Cortex of kidney (tissue), 1 donor: ENCODE measurements around the gene MORN1.

ENCODE experiments used
- DNase-seq: peaks from one replicate; lab custom pipeline; 2025; lab: John Stamatoyannopoulos, UW

Gene MORN1

GRCh38 chr1:2318314-2319278 lies 72.8 kb downstream of the MORN1 start:
- DNase-seq = no peak

- no peak for DNase-seq
These were observed 73.9 kb downstream of the MORN1 start for GRCh38 chr1:2317230-2318065.

- no peak for DNase-seq
These were observed 74.8 kb downstream of the MORN1 start for GRCh38 chr1:2316451-2316961.

- no peak for DNase-seq
These were observed 75.5 kb downstream of the MORN1 start for GRCh38 chr1:2315674-2316450.

DNA sequence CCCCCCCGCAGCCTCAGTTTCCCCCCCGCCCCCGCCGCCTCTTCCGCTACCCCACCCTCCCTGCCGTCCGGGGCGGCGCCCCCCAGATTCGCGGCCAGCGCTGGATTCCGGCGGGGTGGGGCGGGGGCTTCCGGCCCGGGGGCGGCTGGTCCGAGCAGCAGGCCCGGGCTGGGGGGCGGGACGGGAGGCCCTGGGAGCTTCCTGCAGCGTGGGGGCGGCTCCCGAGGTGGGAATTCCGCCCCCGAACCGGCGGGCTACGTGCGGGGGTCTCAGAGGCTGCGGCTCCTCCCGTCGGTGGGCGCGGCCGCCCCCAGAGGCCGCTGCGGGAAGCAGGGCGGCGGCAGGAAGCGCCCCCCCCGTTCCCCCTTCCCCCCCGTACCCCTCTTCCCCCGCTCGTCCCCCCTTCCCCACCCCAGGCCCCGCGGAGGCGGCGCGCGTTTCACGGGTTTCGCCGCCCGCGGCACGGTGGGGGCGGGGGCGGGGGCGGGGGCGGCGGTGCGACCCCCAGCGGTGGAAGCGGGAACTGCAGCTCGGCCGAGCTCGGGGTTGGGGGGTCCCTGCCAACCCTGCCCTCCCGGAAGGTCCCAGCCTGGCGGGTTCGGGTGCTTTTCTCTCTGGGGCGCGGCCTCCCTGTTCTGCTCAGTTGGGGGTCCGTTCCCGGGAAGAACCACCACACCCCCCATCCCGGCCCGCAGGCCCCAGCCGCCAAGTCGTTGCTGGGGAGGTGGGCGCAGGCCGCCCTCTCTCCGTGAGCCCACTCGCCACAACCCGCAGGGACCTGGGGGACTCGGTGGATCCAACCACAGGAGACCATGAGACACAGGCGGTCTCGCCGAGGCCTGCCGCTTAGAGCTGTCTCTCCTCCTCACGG lies 76.3 kb downstream of the MORN1 start:
- DNase-seq = no peak

- DNase-seq = no peak
These were observed 77.0 kb downstream of the MORN1 start for GRCh38 chr1:2314273-2314802.

- no peak for DNase-seq
These were observed 77.6 kb downstream of the MORN1 start for GRCh38 chr1:2313651-2314261.

GRCh38 chr1:2312515-2313301 lies 78.6 kb downstream of the MORN1 start:
- no peak for DNase-seq

DNA sequence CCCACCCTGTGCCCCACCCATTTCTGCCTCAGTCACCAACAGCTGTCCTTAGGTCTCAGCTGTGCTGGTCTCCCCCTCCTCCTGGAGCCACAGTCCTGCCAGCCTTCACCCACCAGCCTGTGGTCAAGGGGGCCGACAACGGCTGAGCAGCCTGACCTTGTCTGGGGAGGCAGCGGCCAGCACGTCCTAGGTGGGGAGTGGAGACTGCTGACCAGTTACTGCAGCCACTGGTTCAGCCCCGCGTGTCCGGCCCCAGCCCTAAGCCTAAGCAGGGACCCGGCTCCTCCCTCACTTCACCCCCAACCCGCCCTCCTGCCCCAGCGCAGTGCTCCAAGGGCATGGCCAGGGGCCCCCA lies 79.2 kb downstream of the MORN1 start:
- no peak for DNase-seq

GRCh38 chr1:2311184-2312032 lies 79.9 kb downstream of the MORN1 start:
- no peak for DNase-seq

DNA sequence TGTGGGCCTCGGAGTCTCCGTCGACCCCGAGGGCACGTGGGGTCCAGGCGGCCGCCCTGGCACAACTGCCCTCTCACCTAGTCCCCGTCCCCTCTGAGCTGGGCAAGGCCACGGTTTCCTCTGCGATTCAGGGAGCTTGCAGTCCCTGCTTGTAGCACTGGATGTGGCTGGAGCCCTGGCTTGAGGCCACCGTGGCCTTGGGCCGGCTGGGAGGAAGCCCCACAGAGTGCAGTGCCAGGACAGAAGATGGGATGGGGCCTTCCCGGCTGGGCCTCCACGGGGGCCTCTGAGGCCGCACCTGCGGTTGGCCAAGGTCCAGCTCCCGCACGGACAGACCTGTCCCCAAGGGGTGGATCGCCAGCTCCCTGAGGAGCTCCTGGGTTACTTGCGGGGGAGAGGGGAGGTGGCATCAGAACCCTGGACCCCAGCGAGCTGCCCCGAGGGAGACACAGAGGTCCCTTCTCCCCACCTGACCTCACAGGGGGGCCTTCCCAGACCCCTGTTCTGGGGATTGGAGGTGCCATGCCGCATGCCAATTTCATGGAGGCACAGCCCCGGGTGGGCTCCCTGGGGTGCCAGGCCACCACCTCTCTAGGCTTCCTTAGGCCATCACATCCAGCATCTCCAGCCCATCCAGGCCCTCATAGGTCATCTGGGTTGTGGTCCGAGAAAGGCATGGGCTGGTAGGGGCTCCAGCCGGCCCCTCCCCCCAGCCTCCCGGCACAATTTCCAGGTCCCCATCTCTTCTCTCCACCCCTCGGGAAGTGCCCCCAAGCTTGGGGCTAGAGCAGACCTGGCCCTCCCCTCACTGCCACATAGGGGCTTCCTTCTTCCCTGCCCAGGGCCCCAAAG lies 80.8 kb downstream of the MORN1 start:
- DNase-seq = no peak

DNA sequence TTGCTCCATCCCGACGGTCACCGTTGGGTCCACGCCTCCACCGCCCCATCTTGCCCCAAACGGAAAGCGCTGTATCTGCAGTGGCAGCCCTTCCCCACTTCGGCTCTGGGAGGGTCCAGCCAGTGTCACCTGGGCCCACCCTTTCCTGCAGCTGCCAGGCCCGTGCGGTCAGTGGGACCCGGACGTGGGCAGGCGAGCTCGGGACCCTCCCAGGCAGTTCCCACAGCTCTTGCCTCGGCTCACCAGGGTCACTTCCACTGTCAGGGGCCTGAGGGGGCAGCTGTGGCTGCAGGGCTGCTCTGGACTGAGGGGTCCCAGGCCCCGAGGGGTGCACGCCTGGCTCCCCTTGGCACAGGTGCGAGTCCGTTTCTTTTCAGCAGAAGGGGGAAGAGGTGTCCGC lies 82.5 kb downstream of the MORN1 start:
- no peak for DNase-seq

DNA sequence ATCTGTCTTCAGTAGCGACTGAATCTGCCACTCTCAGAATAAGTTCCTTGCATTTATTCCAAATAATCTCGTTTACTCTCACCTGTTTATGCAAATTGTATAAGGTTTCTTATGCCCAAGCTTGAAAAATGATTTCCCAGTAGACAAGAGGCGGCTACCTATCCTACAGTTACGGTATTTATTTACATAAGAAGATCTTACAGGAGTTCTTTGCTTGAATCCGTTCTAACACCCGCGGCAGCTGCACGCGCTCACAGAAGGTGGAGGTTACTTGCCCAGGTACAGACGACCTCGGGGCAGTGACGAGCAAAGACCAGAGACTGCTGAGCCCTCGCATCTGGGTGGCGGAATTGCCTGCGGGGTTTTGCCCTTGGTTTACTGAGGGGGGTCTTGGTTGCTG lies 83.4 kb downstream of the MORN1 start:
- DNase-seq = no peak

GRCh38 chr1:2307064-2307605 lies 84.2 kb downstream of the MORN1 start:
- no peak for DNase-seq

DNA sequence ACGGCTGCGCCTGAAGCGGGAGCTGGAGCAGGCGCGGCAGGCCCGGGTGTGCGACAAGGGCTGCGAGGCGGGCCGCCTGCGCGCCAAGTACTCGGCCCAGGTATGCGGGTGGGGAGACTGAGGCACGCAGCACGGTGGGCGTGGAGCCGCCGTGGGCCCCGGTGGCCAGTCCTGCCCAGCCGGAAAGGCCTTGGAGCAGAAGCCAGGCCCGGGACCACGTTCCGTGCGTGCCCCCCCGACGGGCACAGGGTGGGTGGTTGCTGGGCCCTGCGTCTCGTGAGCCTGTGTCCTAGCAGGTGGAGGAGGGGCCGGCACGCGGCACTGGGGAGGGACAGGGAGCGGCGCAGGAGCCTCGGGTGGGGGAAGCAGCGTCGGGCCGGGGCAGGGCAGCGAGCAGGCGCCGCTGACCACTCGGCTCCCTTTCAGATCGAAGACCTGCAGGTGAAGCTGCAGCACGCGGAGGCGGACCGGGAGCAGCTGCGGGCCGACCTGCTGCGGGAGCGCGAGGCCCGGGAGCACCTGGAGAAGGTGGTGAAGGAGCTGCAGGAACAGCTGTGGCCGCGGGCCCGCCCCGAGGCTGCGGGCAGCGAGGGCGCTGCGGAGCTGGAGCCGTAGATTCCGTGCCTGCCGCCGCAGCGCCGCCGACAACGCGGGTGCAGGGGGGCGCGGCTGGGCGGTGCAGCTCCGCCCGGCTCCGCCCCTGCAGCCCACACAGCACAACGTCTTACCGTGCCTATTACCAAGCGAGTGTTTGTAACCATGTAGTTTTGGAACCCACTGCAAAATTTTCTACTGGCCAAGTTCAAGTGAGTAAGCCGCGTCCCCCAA lies 85.0 kb downstream of the MORN1 start:
- no peak for DNase-seq

DNA sequence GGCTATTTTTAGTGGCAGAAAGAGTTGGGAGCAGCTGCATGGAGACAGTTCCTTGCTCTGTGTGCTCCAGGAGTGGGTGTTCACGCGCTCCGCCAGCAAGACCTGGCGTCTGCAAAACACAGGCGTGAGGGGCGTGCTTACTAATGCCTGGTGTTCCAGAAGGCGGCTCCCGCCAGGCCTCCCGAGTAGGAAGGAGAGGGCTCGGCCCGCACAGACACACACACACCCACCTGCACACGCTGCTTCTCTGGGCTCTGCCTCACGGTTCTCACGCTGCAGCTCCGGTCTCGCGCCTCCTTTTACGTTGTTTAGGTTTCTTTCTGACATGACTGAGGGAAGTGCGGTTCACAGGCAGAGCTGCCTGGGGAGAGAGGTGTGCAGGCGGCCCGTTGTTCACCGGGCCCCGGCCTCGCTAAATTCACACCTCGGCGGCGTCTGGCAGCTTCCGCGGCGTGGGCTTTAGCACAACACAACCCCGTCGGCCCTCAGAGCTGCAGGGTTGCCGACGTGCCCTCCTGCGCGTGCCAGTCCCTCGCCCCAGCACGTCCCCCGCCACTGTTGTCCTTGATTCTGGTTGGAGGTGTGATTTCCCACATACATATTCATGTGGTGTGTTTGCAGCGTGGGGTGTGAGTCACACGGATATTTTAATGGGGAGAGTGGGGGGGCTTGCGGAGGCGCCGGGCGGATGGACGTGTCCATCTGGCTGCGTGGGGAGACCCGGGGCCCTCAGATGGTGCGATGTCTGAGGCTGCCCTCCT lies 86.3 kb downstream of the MORN1 start:
- no peak for DNase-seq
